ENCODE data around the gene FRAT2. TPM values are rescaled to one million over a fixed set of nuclear protein-coding genes. Genes with fewer than 3 reads are reported as not detected.
"Not testable (repeated sequence)": the region's sequence is repeated elsewhere in the genome, so short reads cannot be mapped to it uniquely, and the experiment has no call there.

The FRAT2 gene
- total RNA-seq, 4 donors from 2014 or later = 8.4 to 32.9 (median 14.2) TPM

- TF ChIP-seq, protein P1, sequence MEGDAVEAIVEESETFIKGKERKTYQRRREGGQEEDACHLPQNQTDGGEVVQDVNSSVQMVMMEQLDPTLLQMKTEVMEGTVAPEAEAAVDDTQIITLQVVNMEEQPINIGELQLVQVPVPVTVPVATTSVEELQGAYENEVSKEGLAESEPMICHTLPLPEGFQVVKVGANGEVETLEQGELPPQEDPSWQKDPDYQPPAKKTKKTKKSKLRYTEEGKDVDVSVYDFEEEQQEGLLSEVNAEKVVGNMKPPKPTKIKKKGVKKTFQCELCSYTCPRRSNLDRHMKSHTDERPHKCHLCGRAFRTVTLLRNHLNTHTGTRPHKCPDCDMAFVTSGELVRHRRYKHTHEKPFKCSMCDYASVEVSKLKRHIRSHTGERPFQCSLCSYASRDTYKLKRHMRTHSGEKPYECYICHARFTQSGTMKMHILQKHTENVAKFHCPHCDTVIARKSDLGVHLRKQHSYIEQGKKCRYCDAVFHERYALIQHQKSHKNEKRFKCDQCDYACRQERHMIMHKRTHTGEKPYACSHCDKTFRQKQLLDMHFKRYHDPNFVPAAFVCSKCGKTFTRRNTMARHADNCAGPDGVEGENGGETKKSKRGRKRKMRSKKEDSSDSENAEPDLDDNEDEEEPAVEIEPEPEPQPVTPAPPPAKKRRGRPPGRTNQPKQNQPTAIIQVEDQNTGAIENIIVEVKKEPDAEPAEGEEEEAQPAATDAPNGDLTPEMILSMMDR (IDR thresholded peaks at IDR 0.05) = no peak
- peak; percentile 74 for DNase-seq (ENCODE audit: low spot score)
- ATAC-seq (ENCODE audit: low FRiP score) = peak; percentile 99
Measured at GRCh38 chr10:97292097-97292861, 42.2 kb downstream of the FRAT2 start, which contains the start of gene ARHGAP19. TSS of gene ARHGAP19 (minus strand) at chr10:97292637. CDS start at chr10:97292627, 10 bp downstream.

DNA sequence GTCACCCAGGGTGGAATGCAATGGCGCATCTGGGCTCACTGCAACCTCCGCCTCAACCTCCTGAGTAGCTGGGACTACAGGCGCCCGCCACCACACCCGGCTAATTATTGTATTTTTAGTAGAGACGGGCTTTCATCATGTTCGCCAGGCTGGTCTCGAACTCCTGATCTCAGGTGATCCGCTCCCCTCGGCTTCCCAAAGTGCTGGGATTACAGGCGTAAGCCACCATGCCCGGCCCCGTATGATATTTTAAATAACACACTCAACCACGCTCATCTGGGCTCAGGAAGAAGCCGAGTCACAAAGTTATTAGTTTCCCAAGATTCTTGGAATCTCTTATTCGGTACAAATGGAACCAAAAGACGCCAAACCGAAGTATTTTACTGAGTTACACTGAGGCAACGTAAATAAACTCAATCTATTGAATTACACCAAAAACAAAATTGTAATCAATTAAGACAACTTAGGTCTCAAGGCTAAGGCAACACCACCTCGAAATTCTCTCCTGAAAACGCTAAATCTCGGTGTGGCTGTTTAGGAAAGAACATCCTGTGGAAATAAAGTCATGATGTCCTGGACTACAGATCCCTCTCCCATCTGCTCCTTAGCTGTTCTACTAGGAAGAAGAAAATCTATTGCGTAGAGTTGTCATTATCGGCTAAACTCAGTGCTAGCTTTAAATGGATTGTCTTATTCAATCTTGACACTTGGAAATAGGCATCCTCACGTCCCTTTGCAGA lies 43.0 kb downstream of the FRAT2 start:
- ATAC-seq (ENCODE audit: low FRiP score) (no peak), DNase-seq (ENCODE audit: low spot score) (no peak)
- TF ChIP-seq, protein P1 (IDR thresholded peaks at IDR 0.05) = no peak

DNA sequence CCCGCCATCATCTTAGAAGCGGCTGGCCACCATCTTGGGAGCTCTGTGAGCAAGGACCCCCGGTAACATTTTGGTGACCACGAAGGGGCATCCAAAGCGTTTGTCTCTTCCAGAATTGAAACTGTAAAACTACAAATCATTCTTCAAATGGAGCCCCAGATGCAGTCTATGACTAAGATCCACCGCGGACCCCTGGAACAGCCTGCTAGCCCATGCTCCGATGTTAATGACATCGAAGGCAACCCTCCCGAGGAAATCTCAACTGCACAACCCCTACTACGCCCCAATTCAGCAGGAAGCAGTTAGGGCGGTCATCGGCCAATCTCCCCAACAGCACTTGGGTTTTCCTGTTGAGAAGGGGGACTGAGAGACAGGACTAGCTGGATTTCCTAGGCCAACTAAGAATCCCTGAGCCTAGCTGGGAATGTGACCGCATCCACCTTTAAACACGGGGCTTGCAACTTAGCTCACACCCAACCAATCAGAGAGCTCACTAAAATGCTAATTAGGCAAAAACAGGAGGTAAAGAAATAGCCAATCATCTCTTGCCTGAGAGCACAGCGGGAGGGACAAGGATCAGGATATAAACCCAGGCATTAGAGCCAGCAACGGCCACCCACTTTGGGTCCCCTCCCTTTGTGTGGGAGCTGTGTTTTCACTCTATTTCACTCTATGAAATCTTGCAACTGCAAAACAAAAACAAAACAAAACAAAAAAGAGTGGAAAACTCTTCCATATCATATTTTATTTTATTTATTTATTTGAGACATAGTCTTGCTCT lies 43.8 kb downstream of the FRAT2 start:
- ATAC-seq (ENCODE audit: low FRiP score); DNase-seq (ENCODE audit: low spot score): not testable (repeated sequence)

- DNase-seq (ENCODE audit: low spot score); ATAC-seq (ENCODE audit: low FRiP score): not testable (repeated sequence)
Measured at GRCh38 chr10:97290076-97290475, 44.5 kb downstream of the FRAT2 start.

Small RNA genes within 50 kb of the gene (small RNA-seq; reads per million reads assigned to genes)
- gene RF00017 = not detected

Other genes with a start within 250 kb of the FRAT2 start
- 1 to 10 TPM in 1 of 4 donors, under 1 TPM in 3; 0.12 to 1.1 (median 0.28) TPM for gene SLIT1, start 148.8 kb downstream of the FRAT2 start, total RNA-seq
- 10 to 100 TPM in 1 of 4 donors, 1 to 10 TPM in 3; 4.5 to 19.4 (median 5.3) TPM for gene ARHGAP19, start 42.1 kb downstream of the FRAT2 start, total RNA-seq
- gene FRAT1, start 15.5 kb downstream of the FRAT2 start, total RNA-seq = 10 to 100 TPM in 1 of 4 donors, 1 to 10 TPM in 3; 4.2 to 22.9 (median 5.9) TPM
- 10 to 100 TPM; 14.2 to 89.3 (median 18.7) TPM for gene RRP12, start 66.6 kb upstream of the FRAT2 start, total RNA-seq
- 100 to 1,000 TPM; 158 to 217 (median 207) TPM for gene PGAM1, start 91.5 kb upstream of the FRAT2 start, total RNA-seq
- 10 to 100 TPM; 17.4 to 25.9 (median 21.3) TPM for gene EXOSC1, start 111.3 kb upstream of the FRAT2 start, total RNA-seq
- gene ZDHHC16, start 111.4 kb upstream of the FRAT2 start, total RNA-seq = 10 to 100 TPM; 27.7 to 43.5 (median 34.4) TPM
- 100 to 1,000 TPM in 1 of 4 donors, 10 to 100 TPM in 3; 44.4 to 117 (median 64.7) TPM for gene MMS19, start 163.7 kb upstream of the FRAT2 start, total RNA-seq
- gene UBTD1, start 164.2 kb upstream of the FRAT2 start, total RNA-seq = 10 to 100 TPM; 15.6 to 22.8 (median 19.2) TPM
- gene ANKRD2, start 238.1 kb upstream of the FRAT2 start, total RNA-seq = 1 to 10 TPM in 1 of 4 donors, not detected in 3; 2.7 TPM
- gene HOGA1, start 249.7 kb upstream of the FRAT2 start, total RNA-seq = 10 to 100 TPM in 1 of 4 donors, 1 to 10 TPM in 3; 3.3 to 11.7 (median 7.6) TPM

Data from omental fat pad (tissue), 4 donors.